K562 (cell line): ENCODE data around the gene ENO2. TPM values are rescaled to one million over a fixed set of nuclear protein-coding genes. Genes with fewer than 3 reads are reported as not detected.

Source experiments
- BCL6 ChIP-seq: fragments of 250-450 bp; sonication (Bioruptor Pico); IDR thresholded peaks from 2 replicates; pipeline ENCODE4 v1.4.0; 2020
- BRD9 ChIP-seq: fragments of 450-650 bp; IDR thresholded peaks from 2 replicates; pipeline ENCODE4 v1.6.1; 2018; ENCODE audit warnings: low read depth; ENCODE audit not compliant: partially characterized antibody
- C11orf30 ChIP-seq: fragments of 450-650 bp; IDR thresholded peaks from 2 replicates; pipeline ENCODE4 v1.6.1; 2016; ENCODE audit warnings: low read depth, mild to moderate bottlenecking
- CREB1 ChIP-seq, 2 experiments: sonication (generic) in 1 of 2; formaldehyde crosslinking in 1 of 2; IDR thresholded peaks; 2 replicates each; pipeline versions ENCODE4 v1.6.1 to v1.8.0; 2012 to 2022; ENCODE audit warnings: inconsistent platforms in 1 of 2, mild to moderate bottlenecking in 1 of 2, missing genetic modification reagents in 1 of 2, moderate library complexity in 1 of 2
- CREBBP ChIP-seq: IDR thresholded peaks from one replicate; pipeline ENCODE4 v1.6.1; 2012; ENCODE audit warnings: low read depth, mild to moderate bottlenecking, control low read depth, inconsistent platforms, low read length
- CXXC5 ChIP-seq: fragments of 250-450 bp; sonication (Bioruptor Pico); IDR thresholded peaks from 2 replicates; pipeline ENCODE4 v1.8.0; 2022; ENCODE audit warnings: inconsistent platforms, mild to moderate bottlenecking, moderate library complexity
- EGR1 ChIP-seq: fragments of 450-650 bp; conservative IDR thresholded peaks from 2 replicates; pipeline ENCODE4 v1.6.1; 2017; ENCODE audit warnings: mild to moderate bottlenecking
- HDAC6 ChIP-seq: IDR thresholded peaks from 2 replicates; pipeline ENCODE4 v1.6.1; 2012; ENCODE audit warnings: low read depth, mild to moderate bottlenecking, control low read depth, inconsistent platforms, low read length, moderate library complexity
- MAZ ChIP-seq, 2 experiments: fragments of 450-650 bp in 1 of 2; sonication (generic) in 1 of 2; formaldehyde crosslinking; IDR thresholded peaks in 1 of 2; conservative IDR thresholded peaks in 1 of 2; 2 replicates each; pipeline versions ENCODE4 v1.4.0 to v1.5.0; 2020; ENCODE audit warnings: mild to moderate bottlenecking in 1 of 2, missing genetic modification reagents in 1 of 2
- MLLT1 ChIP-seq, 2 experiments: fragments of 450-650 bp; IDR thresholded peaks; 2 replicates each; pipeline ENCODE4 v1.6.1; 2016
- MTA2 ChIP-seq: fragments of 450-650 bp; IDR thresholded peaks from 2 replicates; pipeline ENCODE4 v1.6.1; 2016; ENCODE audit warnings: low read depth
- NONO ChIP-seq, 2 experiments: fragments of 200-400 bp in 1 of 2; fragments of 450-650 bp in 1 of 2; formaldehyde crosslinking in 1 of 2; IDR thresholded peaks; 2 replicates each; pipeline ENCODE4 v1.6.1; 2017; ENCODE audit warnings: low read depth in 2 of 2, mild to moderate bottlenecking in 2 of 2, moderate library complexity in 2 of 2, low read length in 1 of 2
- PHF21A ChIP-seq: fragments of 450-650 bp; IDR thresholded peaks from 2 replicates; pipeline ENCODE4 v1.6.1; 2017; ENCODE audit warnings: low read depth, borderline replicate concordance
- PML ChIP-seq: IDR thresholded peaks from 2 replicates; pipeline ENCODE4 v1.6.1; 2012; ENCODE audit warnings: low read length, inconsistent platforms
- RBM15 ChIP-seq: fragments of 200-400 bp; formaldehyde crosslinking; IDR thresholded peaks from 2 replicates; pipeline ENCODE4 v1.6.1; 2018; ENCODE audit warnings: mild to moderate bottlenecking, low read length, moderate library complexity; ENCODE audit not compliant: insufficient read depth
- TEAD2 ChIP-seq: fragments of 450-650 bp; IDR thresholded peaks from 2 replicates; pipeline ENCODE4 v1.6.1; 2016; ENCODE audit warnings: missing genetic modification characterization, control low read depth, missing compliant biosample characterization
- TSHZ1 ChIP-seq: fragments of 250-450 bp; sonication (Bioruptor Pico); IDR thresholded peaks from 2 replicates; pipeline ENCODE4 v1.4.0; 2020; ENCODE audit warnings: mild to moderate bottlenecking, moderate library complexity
- XRCC5 ChIP-seq: fragments of 200-400 bp; formaldehyde crosslinking; IDR thresholded peaks from 2 replicates; pipeline ENCODE4 v1.6.1; 2017; ENCODE audit warnings: low read depth, mild to moderate bottlenecking, low read length
- ZNF217 ChIP-seq: sonication (generic); formaldehyde crosslinking; IDR thresholded peaks from 2 replicates; pipeline ENCODE4 v1.8.0; 2022; ENCODE audit warnings: mild to moderate bottlenecking, missing genetic modification reagents
- ZNF324 ChIP-seq: fragments of 250-450 bp; sonication (Bioruptor Pico); IDR thresholded peaks from 2 replicates; pipeline ENCODE4 v1.4.0; 2020; ENCODE audit warnings: mild to moderate bottlenecking
- polyA plus RNA-seq, 8 experiments: library from polyadenylated mRNA; depleted of rRNA in 4 of 8; stranded (reverse) in 5 of 8; unstranded in 3 of 8; fragments of >200 nt; fragmentation: Nextera tagmentation in 2 of 8; fragmentation: Illumina TruSeq in 1 of 8; extraction: Ambion mirVana in 2 of 8; extraction: Trizol in 1 of 8; gene quantifications; 2 replicates each; pipeline versions ENCODE4 v1.2.1 to v1.2.3, GENCODE V29; 2011 to 2014; ENCODE audit warnings: inconsistent platforms in 1 of 8, missing spikeins in 1 of 8
- total RNA-seq, 7 experiments: library from RNA; depleted of rRNA in 6 of 7; stranded (reverse); fragments of >200 nt in 6 of 7; fragmentation: Illumina TruSeq in 2 of 7; extraction: Trizol in 2 of 7; gene quantifications; 2 replicates each; pipeline versions ENCODE4 v1.2.1 to v1.2.3, GENCODE V29; 2011 to 2021; ENCODE audit warnings: low replicate concordance in 1 of 7
- TF ChIP-seq, protein P1 (sequence below): fragments of 450-650 bp; IDR thresholded peaks from 2 replicates; pipeline ENCODE4 v1.6.1; 2016; ENCODE audit warnings: missing biosample characterization, missing genetic modification characterization

ENO2 gene
- total and polyA plus RNA-seq, 9 of the 15 experiments (the other 6 are each of a cell fraction or from before 2014, with no cell fraction given): 10.9 to 43.3 (median 21.0) TPM

DNA sequence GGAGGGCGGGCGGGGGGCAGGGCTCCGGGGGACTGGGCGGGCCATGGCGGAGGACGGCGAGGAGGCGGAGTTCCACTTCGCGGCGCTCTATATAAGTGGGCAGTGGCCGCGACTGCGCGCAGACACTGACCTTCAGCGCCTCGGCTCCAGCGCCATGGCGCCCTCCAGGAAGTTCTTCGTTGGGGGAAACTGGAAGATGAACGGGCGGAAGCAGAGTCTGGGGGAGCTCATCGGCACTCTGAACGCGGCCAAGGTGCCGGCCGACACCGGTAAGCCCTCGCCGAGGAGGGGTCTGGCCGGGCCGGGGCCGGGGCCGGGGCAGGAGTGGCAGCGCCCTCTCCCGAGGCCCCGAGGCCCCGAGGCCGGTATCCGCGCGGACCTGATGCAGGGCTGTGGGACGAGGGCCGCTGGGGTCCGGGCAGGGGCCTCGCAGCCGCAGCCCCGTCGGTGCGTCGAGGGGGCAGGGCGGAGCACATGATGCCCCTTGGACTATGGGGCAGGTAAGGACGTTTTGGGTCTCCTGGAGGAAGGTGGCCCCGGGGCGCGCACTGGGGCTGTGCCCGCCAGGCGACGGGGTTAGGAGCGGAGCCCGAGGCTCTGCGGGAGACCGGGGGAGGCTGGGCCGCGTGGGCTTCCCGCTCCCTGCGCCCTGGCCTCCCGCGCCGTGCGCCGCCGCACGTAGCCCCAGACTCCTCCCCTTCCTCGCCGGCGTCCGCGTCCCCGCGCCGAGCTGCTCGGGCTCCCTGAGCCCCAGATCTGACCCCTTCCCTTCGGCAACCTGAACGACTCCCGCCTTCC lies 46.8 kb upstream of the ENO2 start, which contains the start of gene TPI1 (continued):
- TF ChIP-seq TSHZ1 (CRISPR knock-in tag) (no peak), MLLT1 (IDR thresholded peaks at IDR 0.05) (0 out of 4 replicates have a peak, but pooled peaks of 1 of the 2 experiments have one; percentile 7), BCL6 (CRISPR knock-in tag) (no peak), CXXC5 (CRISPR knock-in tag) (peak; percentile 67), HDAC6 (no peak), ZNF217 (no peak), PML (peak; percentile 80), PHF21A (no peak), TEAD2 (tag) (no peak), NONO (IDR thresholded peaks at IDR 0.05; ENCODE audit: low read depth in 2 of 2, low read length in 1 of 2) (peak in 1 of 2 experiments; percentile 96; a peak in 2 of 4 replicates), XRCC5 (no peak), RBM15 (0 out of 2 replicates have a peak, but pooled peaks have one; percentile 48), BRD9 (no peak), ZNF324 (no peak), MTA2 (no peak), EGR1 (peak; percentile 3; the same call in 1 of the 2 replicates), CREBBP (no peak), C11orf30 (no peak), MAZ (CRISPR knock-in tag; conservative IDR thresholded peaks at IDR 0.05 in 1 of 2, IDR thresholded peaks at IDR 0.05 in 1 of 2) (no peak), CREB1 (IDR thresholded peaks at IDR 0.05) (no peak), CREB1 (CRISPR knock-in tag; IDR thresholded peaks at IDR 0.05) (no peak; the same call in 1 of the 2 replicates)
- TF ChIP-seq, protein P1, sequence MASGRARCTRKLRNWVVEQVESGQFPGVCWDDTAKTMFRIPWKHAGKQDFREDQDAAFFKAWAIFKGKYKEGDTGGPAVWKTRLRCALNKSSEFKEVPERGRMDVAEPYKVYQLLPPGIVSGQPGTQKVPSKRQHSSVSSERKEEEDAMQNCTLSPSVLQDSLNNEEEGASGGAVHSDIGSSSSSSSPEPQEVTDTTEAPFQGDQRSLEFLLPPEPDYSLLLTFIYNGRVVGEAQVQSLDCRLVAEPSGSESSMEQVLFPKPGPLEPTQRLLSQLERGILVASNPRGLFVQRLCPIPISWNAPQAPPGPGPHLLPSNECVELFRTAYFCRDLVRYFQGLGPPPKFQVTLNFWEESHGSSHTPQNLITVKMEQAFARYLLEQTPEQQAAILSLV (tag): no peak
